Loucy (cell line): ENCODE data around the gene RIN3.

ENCODE experiments used
- H2AFZ ChIP-seq: fragments of 200-600 bp; sonication (generic); 2 replicates; pipeline ENCODE4 v1.6.0; 2016; ENCODE audit warnings: antibody characterized with exemption, mild to moderate bottlenecking, low read length, moderate library complexity
- H3F3A ChIP-seq: fragments of 200-600 bp; 2 replicates; pipeline ENCODE4 v1.6.0; 2016; ENCODE audit warnings: antibody characterized with exemption, low read depth, mild to moderate bottlenecking
- H3K27me3 ChIP-seq: fragments of 200-600 bp; sonication (generic); 2 replicates; pipeline ENCODE4 v1.6.1; 2014; ENCODE audit warnings: low read length, mild to moderate bottlenecking; ENCODE audit not compliant: insufficient read depth, poor library complexity, severe bottlenecking
- H3K36me3 ChIP-seq: fragments of 200-600 bp; sonication (generic); 2 replicates; pipeline ENCODE4 v1.6.1; 2016; ENCODE audit warnings: low read length; ENCODE audit not compliant: insufficient read depth
- H3K4me1 ChIP-seq: fragments of 200-600 bp; sonication (generic); 2 replicates; pipeline ENCODE4 v1.5.1; 2014; ENCODE audit warnings: low read length, mild to moderate bottlenecking; ENCODE audit not compliant: insufficient read depth, poor library complexity, severe bottlenecking
- H3K4me2 ChIP-seq: fragments of 200-600 bp; sonication (generic); 2 replicates; pipeline ENCODE4 v1.6.0; 2014; ENCODE audit warnings: antibody characterized with exemption, low read length, low read depth, mild to moderate bottlenecking; ENCODE audit not compliant: poor library complexity, severe bottlenecking
- H3K4me3 ChIP-seq: fragments of 200-600 bp; sonication (generic); 2 replicates; pipeline ENCODE4 v1.5.1; 2014; ENCODE audit warnings: low read length, mild to moderate bottlenecking, mixed read lengths; ENCODE audit not compliant: poor library complexity, severe bottlenecking
- H3K79me2 ChIP-seq: fragments of 200-600 bp; sonication (generic); 2 replicates; pipeline ENCODE4 v1.6.1; 2014; ENCODE audit warnings: low read length; ENCODE audit not compliant: insufficient read depth
- H3K9ac ChIP-seq: fragments of 200-600 bp; sonication (generic); 2 replicates; pipeline ENCODE4 v1.6.0; 2014; ENCODE audit warnings: mild to moderate bottlenecking, low read depth, low read length, moderate library complexity; ENCODE audit not compliant: poor library complexity, severe bottlenecking
- H3K9me2 ChIP-seq: fragments of 200-600 bp; sonication (generic); replicated peaks from 2 replicates; pipeline ENCODE4 v1.6.1; 2016; ENCODE audit warnings: low read depth, low read length, mixed read lengths
- H3K9me3 ChIP-seq: fragments of 200-600 bp; sonication (generic); 2 replicates; pipeline ENCODE4 v1.6.1; 2014; ENCODE audit warnings: mild to moderate bottlenecking, antibody characterized with exemption, low read length, low read depth; ENCODE audit not compliant: insufficient read depth
- H4K20me1 ChIP-seq: fragments of 200-600 bp; sonication (generic); 2 replicates; pipeline ENCODE4 v1.6.0; 2014; ENCODE audit warnings: antibody characterized with exemption, low read length, mild to moderate bottlenecking; ENCODE audit not compliant: insufficient read depth, poor library complexity, severe bottlenecking
- EZH2phosphoT487 ChIP-seq: fragments of 200-600 bp; IDR thresholded peaks from 2 replicates; pipeline ENCODE4 v1.6.1; 2018; ENCODE audit warnings: antibody characterized with exemption, mild to moderate bottlenecking, moderate library complexity, borderline replicate concordance
- TF ChIP-seq, protein P1 (sequence below): fragments of 200-600 bp; sonication (generic); conservative IDR thresholded peaks from 2 replicates; pipeline ENCODE4 v1.5.1; 2014; ENCODE audit warnings: mild to moderate bottlenecking, antibody characterized with exemption, low read length

Gene RIN3

DNA sequence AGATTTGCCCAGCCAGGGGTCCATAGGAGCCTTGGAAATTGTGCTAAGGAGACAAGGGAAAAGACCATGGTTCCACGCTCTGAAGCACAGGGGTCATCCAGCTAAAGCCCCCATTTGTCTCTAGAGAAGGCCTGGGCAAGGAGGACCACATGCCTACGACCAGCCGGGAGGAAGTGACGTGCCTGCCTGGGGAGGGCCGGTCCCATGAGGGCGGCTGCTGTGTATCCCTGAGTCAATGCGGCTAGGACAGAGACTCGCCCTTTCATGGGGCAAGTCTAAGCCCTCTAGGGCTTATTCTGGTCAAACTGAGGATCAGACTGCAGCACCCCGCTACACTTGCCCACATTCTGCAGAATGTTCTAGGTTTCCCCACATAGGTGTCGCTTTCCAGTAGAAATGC lies 20.6 kb upstream of the RIN3 start:
- Histone ChIP-seq H3K4me3 (no peak overlapping the region), H3K79me2 (no peaks in the 10 kb centered on the region), H3K36me3 (no peaks in the 10 kb centered on the region), H3K4me2 (no peak overlapping the region), H4K20me1 (no peaks in the 10 kb centered on the region), H3K9me2 (no peaks in the 10 kb centered on the region), H3K27me3 (no peaks in the 10 kb centered on the region), H2AFZ (no peak overlapping the region), H3K9ac (no peak overlapping the region), H3K4me1 (peaks cover 13% of the 10 kb centered on the region), H3K9me3 (no peaks in the 10 kb centered on the region), H3F3A (no peaks in the 10 kb centered on the region)
- no peak for TF ChIP-seq EZH2phosphoT487
- TF ChIP-seq, protein P1, sequence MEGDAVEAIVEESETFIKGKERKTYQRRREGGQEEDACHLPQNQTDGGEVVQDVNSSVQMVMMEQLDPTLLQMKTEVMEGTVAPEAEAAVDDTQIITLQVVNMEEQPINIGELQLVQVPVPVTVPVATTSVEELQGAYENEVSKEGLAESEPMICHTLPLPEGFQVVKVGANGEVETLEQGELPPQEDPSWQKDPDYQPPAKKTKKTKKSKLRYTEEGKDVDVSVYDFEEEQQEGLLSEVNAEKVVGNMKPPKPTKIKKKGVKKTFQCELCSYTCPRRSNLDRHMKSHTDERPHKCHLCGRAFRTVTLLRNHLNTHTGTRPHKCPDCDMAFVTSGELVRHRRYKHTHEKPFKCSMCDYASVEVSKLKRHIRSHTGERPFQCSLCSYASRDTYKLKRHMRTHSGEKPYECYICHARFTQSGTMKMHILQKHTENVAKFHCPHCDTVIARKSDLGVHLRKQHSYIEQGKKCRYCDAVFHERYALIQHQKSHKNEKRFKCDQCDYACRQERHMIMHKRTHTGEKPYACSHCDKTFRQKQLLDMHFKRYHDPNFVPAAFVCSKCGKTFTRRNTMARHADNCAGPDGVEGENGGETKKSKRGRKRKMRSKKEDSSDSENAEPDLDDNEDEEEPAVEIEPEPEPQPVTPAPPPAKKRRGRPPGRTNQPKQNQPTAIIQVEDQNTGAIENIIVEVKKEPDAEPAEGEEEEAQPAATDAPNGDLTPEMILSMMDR: no peak

DNA sequence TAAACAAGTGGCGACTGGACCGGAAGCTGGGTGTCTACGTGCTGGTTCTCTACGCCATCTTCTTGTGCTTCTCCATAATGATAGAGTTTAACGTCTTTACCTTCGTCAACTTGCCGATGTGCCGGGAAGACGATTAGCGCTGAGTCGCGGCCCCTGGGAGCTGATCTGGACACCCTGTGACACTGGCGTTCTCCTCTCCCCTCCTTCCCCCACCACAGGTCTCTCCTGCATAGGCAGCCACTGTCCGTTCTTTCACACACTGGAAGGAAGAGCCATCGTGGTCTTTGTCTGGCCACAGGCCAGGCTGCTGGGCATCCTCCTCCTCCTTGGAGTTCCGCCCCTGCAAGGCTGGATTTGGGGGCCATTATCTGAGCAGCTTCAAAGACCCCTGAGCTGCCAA lies 20.1 kb upstream of the RIN3 start:
- H3K4me1 ChIP-seq: peaks cover 13% of the 10 kb centered on the region

DNA sequence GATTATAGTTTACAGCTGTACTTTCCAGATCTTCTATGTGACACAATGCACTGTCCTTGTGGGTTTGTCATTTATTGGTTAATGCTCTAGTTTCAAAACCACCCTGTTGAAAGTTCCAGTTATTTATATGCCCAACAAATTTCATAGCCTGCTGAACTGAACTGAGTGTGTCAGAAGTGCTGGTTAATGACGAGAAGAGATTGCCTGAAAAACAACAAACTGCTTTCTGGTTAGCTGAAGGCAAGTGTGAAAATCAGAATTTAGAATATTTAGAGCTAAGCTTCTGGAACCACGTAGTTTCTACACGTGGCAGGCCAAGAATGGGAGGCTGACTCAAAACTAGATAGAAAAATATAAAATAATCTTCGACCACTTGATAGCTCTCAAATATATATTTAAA lies 19.1 kb upstream of the RIN3 start:
- Histone ChIP-seq H3K9me3 (no peaks in the 10 kb centered on the region), H3K4me2 (no peak overlapping the region), H3K4me1 (peaks cover 13% of the 10 kb centered on the region), H2AFZ (no peak overlapping the region), H3K9me2 (no peaks in the 10 kb centered on the region), H3K36me3 (no peaks in the 10 kb centered on the region), H3K9ac (no peak overlapping the region), H3K4me3 (no peak overlapping the region), H3F3A (no peaks in the 10 kb centered on the region), H3K27me3 (no peaks in the 10 kb centered on the region), H3K79me2 (no peaks in the 10 kb centered on the region), H4K20me1 (no peaks in the 10 kb centered on the region)
- TF ChIP-seq, protein P1: no peak
- TF ChIP-seq EZH2phosphoT487: no peak

More for the DNA sequence above, 20.1 kb upstream of the RIN3 start:
- H3F3A ChIP-seq: no peaks in the 10 kb centered on the region
- no peaks in the 10 kb centered on the region for H3K27me3 ChIP-seq
- H3K79me2 ChIP-seq: no peaks in the 10 kb centered on the region
- TF ChIP-seq EZH2phosphoT487: no peak
- TF ChIP-seq, protein P1: no peak
- no peak overlapping the region for H2AFZ ChIP-seq
- no peaks in the 10 kb centered on the region for H4K20me1 ChIP-seq
- H3K9ac ChIP-seq: no peak overlapping the region
- no peaks in the 10 kb centered on the region for H3K9me3 ChIP-seq
- H3K36me3 ChIP-seq: no peaks in the 10 kb centered on the region
- no peaks in the 10 kb centered on the region for H3K9me2 ChIP-seq
- H3K4me2 ChIP-seq: no peak overlapping the region
- H3K4me3 ChIP-seq: no peak overlapping the region
